Neural cell (in vitro differentiated cells): ENCODE data around the gene DNM3.

Source experiments
- EP300 ChIP-seq: fragments of 450-650 bp; conservative IDR thresholded peaks from 2 replicates; pipeline ENCODE4 v1.6.1; 2014; ENCODE audit warnings: antibody characterized with exemption, mild to moderate bottlenecking, moderate library complexity; ENCODE audit not compliant: poor library complexity, severe bottlenecking
- POLR2AphosphoS5 ChIP-seq: IDR thresholded peaks from 2 replicates; pipeline ENCODE4 v1.6.1; 2012
- RAD21 ChIP-seq: fragments of 450-650 bp; conservative IDR thresholded peaks from 2 replicates; pipeline ENCODE4 v1.6.1; 2014; ENCODE audit warnings: antibody characterized with exemption, mild to moderate bottlenecking, moderate library complexity
- REST ChIP-seq: IDR thresholded peaks from 2 replicates; pipeline ENCODE4 v1.6.1; 2012; ENCODE audit warnings: borderline replicate concordance
- TF ChIP-seq, protein P1 (sequence below): fragments of 450-650 bp; IDR thresholded peaks from 2 replicates; pipeline ENCODE4 v1.5.1; 2014; ENCODE audit warnings: antibody characterized with exemption, mild to moderate bottlenecking, moderate library complexity; ENCODE audit not compliant: poor library complexity, severe bottlenecking

DNA sequence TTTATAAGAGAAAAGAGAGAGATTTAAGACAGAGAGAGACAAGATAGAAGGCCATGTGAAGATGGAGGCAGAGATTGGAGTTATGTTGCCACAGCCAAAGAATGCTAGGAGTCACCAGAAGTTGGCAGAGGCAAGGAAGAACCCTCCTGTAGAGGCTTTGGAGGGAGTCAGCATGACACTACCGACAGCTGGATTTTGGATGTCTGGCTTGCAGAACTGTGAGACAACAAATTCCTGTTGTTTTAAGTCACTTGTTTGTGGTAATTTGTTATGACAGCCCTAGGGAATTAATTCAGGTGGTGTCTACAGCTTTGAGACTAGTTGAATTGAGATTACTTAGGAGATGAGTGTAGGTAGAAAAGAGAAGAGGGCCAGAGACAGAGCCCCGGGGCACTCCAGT lies 158.5 kb downstream of the DNM3 start:
- TF ChIP-seq, protein P1, sequence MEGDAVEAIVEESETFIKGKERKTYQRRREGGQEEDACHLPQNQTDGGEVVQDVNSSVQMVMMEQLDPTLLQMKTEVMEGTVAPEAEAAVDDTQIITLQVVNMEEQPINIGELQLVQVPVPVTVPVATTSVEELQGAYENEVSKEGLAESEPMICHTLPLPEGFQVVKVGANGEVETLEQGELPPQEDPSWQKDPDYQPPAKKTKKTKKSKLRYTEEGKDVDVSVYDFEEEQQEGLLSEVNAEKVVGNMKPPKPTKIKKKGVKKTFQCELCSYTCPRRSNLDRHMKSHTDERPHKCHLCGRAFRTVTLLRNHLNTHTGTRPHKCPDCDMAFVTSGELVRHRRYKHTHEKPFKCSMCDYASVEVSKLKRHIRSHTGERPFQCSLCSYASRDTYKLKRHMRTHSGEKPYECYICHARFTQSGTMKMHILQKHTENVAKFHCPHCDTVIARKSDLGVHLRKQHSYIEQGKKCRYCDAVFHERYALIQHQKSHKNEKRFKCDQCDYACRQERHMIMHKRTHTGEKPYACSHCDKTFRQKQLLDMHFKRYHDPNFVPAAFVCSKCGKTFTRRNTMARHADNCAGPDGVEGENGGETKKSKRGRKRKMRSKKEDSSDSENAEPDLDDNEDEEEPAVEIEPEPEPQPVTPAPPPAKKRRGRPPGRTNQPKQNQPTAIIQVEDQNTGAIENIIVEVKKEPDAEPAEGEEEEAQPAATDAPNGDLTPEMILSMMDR = no peak
- TF ChIP-seq EP300 = no peak
- no peak for TF ChIP-seq RAD21
- TF ChIP-seq POLR2AphosphoS5 = no peak
- TF ChIP-seq REST = no peak
